ENCODE data around the gene ACER1. TPM values are rescaled to one million over a fixed set of nuclear protein-coding genes. Genes with fewer than 3 reads are reported as not detected.

Gene ACER1
- total and polyA plus RNA-seq, 10 of the 15 experiments (the other 5 are each of a cell fraction or from before 2014, with no cell fraction given) = not detected

- no peak for TF ChIP-seq ZSCAN29 (IDR thresholded peaks at IDR 0.05)
- TF ChIP-seq NKRF (conservative IDR thresholded peaks at IDR 0.05) = no peak
- TF ChIP-seq CHD1 (IDR thresholded peaks at IDR 0.05; ENCODE audit: low read depth, low read length) = no peak
- no peak for TF ChIP-seq FOS (IDR thresholded peaks at IDR 0.05; ENCODE audit: borderline replicate concordance, extremely low read depth, insufficient read length)
Measured at GRCh38 chr19:6272411-6272791, 61.0 kb downstream of the ACER1 start (continued).

DNA sequence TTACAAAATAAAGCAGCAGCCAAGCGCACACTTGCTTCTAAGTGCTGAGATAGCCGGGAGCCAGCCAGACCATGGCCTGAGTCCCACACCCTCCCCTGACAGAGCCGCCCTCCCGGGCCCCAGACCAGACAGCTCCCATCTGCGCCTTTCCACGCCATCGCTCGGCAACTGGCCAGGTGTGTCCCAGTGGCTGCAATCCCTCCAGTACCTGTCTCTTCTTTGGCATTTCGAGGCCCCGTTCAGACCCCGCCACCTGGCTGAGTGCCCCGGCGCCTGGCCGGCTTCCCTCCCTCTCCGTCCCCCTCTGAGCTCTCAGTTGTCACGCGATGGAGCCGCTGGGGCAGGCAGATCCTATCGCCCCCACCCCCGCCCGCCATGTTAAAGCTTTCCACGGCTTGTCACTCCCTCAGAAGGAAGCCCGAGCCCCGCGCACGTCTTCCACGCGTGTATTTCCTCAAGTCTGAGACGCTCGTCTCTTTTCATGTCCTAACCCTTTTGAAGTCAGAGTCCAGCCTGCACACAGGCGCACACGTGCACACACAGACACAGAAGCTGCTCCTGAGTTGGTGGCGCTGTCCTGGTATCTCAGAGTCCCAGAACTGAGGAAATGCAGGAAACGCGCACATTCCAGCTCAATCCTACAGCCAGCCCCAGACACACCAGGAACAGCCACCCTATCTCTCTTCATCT is 61.5 kb downstream of the ACER1 start:
- 99% methylated on average over 33 of the region's 35 CpGs for WGBS (ENCODE audit: insufficient coverage, insufficient replicate concordance, low lambda C conversion rate, missing lambda C conversion rate)
- no peak overlapping the region for H3K9ac ChIP-seq (ENCODE audit: control insufficient read depth, insufficient read depth, low read length)
- H3K36me3 ChIP-seq (ENCODE audit: control insufficient read depth in 2 of 2, insufficient read depth in 2 of 2, low read length in 1 of 2) = peaks cover 5 to 8% of the 10 kb centered on the region in 2 experiments; a peak in 3 of 4 replicates
- H3K4me2 ChIP-seq (ENCODE audit: control insufficient read depth, insufficient read depth) = no peak overlapping the region
- ChIA-PET CTCF (interaction anchor here (1.3 kb wide), 1 partner anchor 23 kb away, joined by 5 read pairs; no protein-coding TSS in a partner anchor), POLR2A (interaction anchor here (0.6 kb wide), 1 partner anchor 142 kb away, joined by 7 read pairs; no protein-coding TSS in a partner anchor), SMC1A (ENCODE audit: uncharacterized antibody, unreplicated experiment) (no interaction called here), RAD21 (ENCODE audit: unreplicated experiment) (no interaction called here)
- no peak for TF ChIP-seq MXI1 (IDR thresholded peaks at IDR 0.05; ENCODE audit: low read depth, low read length)
- TF ChIP-seq PKNOX1 (IDR thresholded peaks at IDR 0.05) = no peak
- TF ChIP-seq CHD2 (IDR thresholded peaks at IDR 0.05; ENCODE audit: borderline replicate concordance, low read depth, low read length) = no peak
- TF ChIP-seq, protein P1, sequence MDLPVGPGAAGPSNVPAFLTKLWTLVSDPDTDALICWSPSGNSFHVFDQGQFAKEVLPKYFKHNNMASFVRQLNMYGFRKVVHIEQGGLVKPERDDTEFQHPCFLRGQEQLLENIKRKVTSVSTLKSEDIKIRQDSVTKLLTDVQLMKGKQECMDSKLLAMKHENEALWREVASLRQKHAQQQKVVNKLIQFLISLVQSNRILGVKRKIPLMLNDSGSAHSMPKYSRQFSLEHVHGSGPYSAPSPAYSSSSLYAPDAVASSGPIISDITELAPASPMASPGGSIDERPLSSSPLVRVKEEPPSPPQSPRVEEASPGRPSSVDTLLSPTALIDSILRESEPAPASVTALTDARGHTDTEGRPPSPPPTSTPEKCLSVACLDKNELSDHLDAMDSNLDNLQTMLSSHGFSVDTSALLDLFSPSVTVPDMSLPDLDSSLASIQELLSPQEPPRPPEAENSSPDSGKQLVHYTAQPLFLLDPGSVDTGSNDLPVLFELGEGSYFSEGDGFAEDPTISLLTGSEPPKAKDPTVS (IDR thresholded peaks at IDR 0.05; ENCODE audit: low read depth, low read length) = no peak
- TF ChIP-seq EZH2 (IDR thresholded peaks at IDR 0.05; ENCODE audit: borderline replicate concordance, control insufficient read depth, low read depth, low read length) = no peak
- TF ChIP-seq, protein P2, sequence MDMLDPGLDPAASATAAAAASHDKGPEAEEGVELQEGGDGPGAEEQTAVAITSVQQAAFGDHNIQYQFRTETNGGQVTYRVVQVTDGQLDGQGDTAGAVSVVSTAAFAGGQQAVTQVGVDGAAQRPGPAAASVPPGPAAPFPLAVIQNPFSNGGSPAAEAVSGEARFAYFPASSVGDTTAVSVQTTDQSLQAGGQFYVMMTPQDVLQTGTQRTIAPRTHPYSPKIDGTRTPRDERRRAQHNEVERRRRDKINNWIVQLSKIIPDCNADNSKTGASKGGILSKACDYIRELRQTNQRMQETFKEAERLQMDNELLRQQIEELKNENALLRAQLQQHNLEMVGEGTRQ (IDR thresholded peaks at IDR 0.05; ENCODE audit: borderline replicate concordance, low read depth, low read length) = no peak
- no peak for TF ChIP-seq NFIC (IDR thresholded peaks at IDR 0.05; ENCODE audit: low read depth, low read length)
- TF ChIP-seq SMC3 (IDR thresholded peaks at IDR 0.05; ENCODE audit: borderline replicate concordance, low read length) = no peak
- no peak for TF ChIP-seq ZNF24 (IDR thresholded peaks at IDR 0.05)
- TF ChIP-seq FOS (IDR thresholded peaks at IDR 0.05; ENCODE audit: borderline replicate concordance, extremely low read depth, insufficient read length) = no peak
- no peak for TF ChIP-seq CREB1 (IDR thresholded peaks at IDR 0.05; ENCODE audit: low read depth)
- H3K9me3 ChIP-seq (replicated peaks; ENCODE audit: control insufficient read depth, insufficient read depth, low read length) = no peaks in the 10 kb centered on the region
- H3K27ac ChIP-seq (ENCODE audit: control insufficient read depth, insufficient read depth) = no peak overlapping the region
- ATAC-seq = no peak
- H3K4me3 ChIP-seq = no peak overlapping the region
- in situ Hi-C loops (cut with MboI) (no loop called here), intact Hi-C loops (cut with micrococcal nuclease; ENCODE audit: unreplicated experiment) (no loop called here)
- DNase-seq (ENCODE audit: low read depth, low spot score) = no peak
- H4K20me1 ChIP-seq (ENCODE audit: control insufficient read depth, insufficient read depth) = peaks cover 4% of the 10 kb centered on the region; the same call in 1 of the 2 replicates
- peaks cover 35% of the 10 kb centered on the region for H3K79me2 ChIP-seq (ENCODE audit: control insufficient read depth, insufficient read depth, low read length)
- no peak for FAIRE-seq
- BruUV-seq (replicated peaks) = no TSS peak
- H2AFZ ChIP-seq (ENCODE audit: control insufficient read depth, low read depth, low read length) = no peak overlapping the region
- H3K4me1 ChIP-seq (ENCODE audit: control insufficient read depth, insufficient read depth, low read length) = no peaks in the 10 kb centered on the region
- no peaks in the 10 kb centered on the region for H3K27me3 ChIP-seq (replicated peaks in 1 of 2; ENCODE audit: control insufficient read depth in 2 of 2, insufficient read depth in 2 of 2, low read length in 1 of 2)
